Motor neuron (in vitro differentiated cells): ENCODE data around the gene WDSUB1. TPM values are rescaled to one million over a fixed set of nuclear protein-coding genes. Genes with fewer than 3 reads are reported as not detected.

ENCODE experiments used
- ATAC-seq, 8 experiments: fragments of 200-7000 bp; cut with Tn5 transposase; replicated peaks in 6 of 8; 2 replicates each; pipeline ENCODE4 v1.8.0; 2021; ENCODE audit warnings: mild to moderate bottlenecking in 8 of 8, moderate library complexity in 8 of 8
- H3K27ac ChIP-seq, 2 donors: fragments of 250-450 bp; sonication (Bioruptor Pico); 2 replicates each; pipeline ENCODE4 v1.9.0; 2021; ENCODE audit warnings: antibody characterized with exemption in 2 of 2, mild to moderate bottlenecking in 2 of 2, moderate library complexity in 1 of 2
- H3K4me1 ChIP-seq, 2 donors: fragments of 250-450 bp; sonication (Bioruptor Pico); replicated peaks in 1 of 2; 2 replicates each; pipeline ENCODE4 v1.6.1; 2021; ENCODE audit warnings: antibody characterized with exemption in 2 of 2, mild to moderate bottlenecking in 2 of 2, moderate library complexity in 1 of 2
- H3K4me3 ChIP-seq, 5 donors: fragments of 250-450 bp; sonication (Bioruptor Pico); 2 replicates each; pipeline ENCODE4 v1.9.0; 2021; ENCODE audit warnings: antibody characterized with exemption in 5 of 5, mild to moderate bottlenecking in 5 of 5, moderate library complexity in 4 of 5
- WGBS, 10 experiments: fragments of 450-650 bp; shearing (Covaris generic); methylation state at CpG; one replicate each; pipeline ENCODE4 v1.0.0; 2022; 5-methylcytosine and 5-hydroxymethylcytosine counted together
- in situ Hi-C, 9 experiments: fragments of 400-800 bp; cut with MboI; loops; one replicate each; pipeline ENCODE4 v1.15.0; 2021; ENCODE audit warnings: low sequenced_read_pairs in 9 of 9, low pct_unique_long_range_greater_than_20kb in 2 of 9; ENCODE audit not compliant: unreplicated experiment in 9 of 9
- total RNA-seq, 8 experiments: library from RNA; unstranded; fragments of 300-600 nt; gene quantifications; 2 replicates each; pipeline versions ENCODE4 v1.2.3 to v1.2.4, GENCODE V29; 2022

The WDSUB1 gene
- total RNA-seq, 8 experiments from 2014 or later, result 4.8 to 12.6 (median 8.6) TPM

DNA sequence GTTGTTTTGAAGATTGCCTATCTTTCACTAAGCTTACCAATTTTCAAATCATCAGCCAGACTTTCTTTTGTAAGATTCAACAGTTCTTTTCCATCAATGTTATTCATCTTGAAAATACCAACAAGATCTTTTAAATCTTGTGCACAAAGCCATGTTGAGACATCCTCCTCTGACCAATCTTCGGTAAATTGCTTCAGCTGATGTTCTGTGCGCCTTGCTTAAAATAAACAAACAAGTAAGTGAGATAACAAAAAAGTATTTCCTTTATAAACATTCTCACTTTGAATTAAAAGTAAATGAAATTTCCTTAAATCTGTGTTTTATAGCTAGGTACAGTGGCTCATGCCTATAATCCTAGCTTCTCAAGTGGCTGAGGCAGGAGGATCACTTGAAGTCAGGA is 30.3 kb downstream of the WDSUB1 start:
- no peak for ATAC-seq
- WGBS, 10 experiments, result 44 to 100% (median 75%) methylated on average over 1 to 2 of the region's 2 CpGs
- in situ Hi-C loops, result no loop called here

GRCh38 chr2:159252905-159253304 is 33.6 kb downstream of the WDSUB1 start:
- WGBS, 10 experiments, result 84 to 100% (median 96%) methylated on average over 2 to 4 of the region's 4 CpGs; no CpG with 5 or more reads in 2 of the 10 experiments
- H3K27ac ChIP-seq, result no peak overlapping the region
- H3K4me1 ChIP-seq, result no peaks in the 10 kb centered on the region
- in situ Hi-C loops, result no loop called here
- no peak for ATAC-seq
- no peak overlapping the region for H3K4me3 ChIP-seq

More for the DNA sequence above, 30.3 kb downstream of the WDSUB1 start:
- no peaks in the 10 kb centered on the region for H3K4me1 ChIP-seq
- H3K4me3 ChIP-seq, result no peak overlapping the region
- H3K27ac ChIP-seq, result no peak overlapping the region

DNA sequence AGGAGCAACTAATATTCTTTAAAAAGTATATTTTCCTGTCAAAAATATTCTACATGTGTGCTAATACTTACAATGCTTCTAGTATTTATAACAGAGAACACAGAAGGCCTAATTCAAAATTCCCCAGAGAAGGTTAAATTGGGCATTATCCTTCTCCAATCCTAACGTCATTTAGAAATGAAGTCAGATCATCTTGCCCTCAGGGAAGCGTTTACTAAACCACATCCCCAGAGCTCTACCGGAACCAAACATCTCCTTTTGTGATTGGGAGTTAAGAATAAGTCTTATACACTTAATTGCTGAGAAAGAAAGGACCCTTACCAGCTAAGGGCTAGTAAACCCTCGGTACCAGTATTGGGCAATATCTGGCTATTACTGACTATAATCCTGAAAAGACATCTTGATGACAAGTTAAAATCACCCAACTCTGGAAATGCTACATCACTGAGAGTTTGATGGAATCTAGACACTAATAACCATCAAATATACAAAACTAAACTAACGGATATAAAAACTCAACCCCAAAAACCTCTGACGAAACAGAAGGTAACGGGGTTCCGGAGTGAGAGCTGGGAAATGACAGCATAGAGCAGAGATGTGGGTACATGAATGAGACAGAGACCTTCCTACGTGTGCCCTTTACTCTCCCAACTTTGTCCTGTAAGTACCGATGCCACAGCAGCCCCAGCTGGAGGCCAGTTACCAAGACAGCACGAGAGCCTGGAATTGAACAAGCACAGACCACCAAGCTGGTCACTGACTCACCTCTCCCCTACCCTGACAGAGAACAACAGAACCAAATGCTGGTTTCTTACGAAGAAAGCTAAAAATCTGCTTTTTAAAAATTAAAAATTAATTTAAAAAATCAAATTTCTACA is 35.0 kb downstream of the WDSUB1 start:
- peak in 1 of 8 experiments; percentile 35 for ATAC-seq
- WGBS, 10 experiments, result 75 to 100% (median 90%) methylated on average over 1 to 10 of the region's 12 CpGs
- no peaks in the 10 kb centered on the region for H3K4me1 ChIP-seq
- in situ Hi-C loops, result no loop called here
- H3K27ac ChIP-seq, result no peak overlapping the region
- H3K4me3 ChIP-seq, result no peak overlapping the region

- Histone ChIP-seq H3K4me1 (no peaks in the 10 kb centered on the region), H3K4me3 (no peak overlapping the region), H3K27ac (no peak overlapping the region)
- ATAC-seq, result peak in 5 of 8 experiments; percentile 28 to 74 (median 45)
- in situ Hi-C loops, result no loop called here
- 28 to 94% (median 77%) methylated on average over 2 to 6 of the region's 7 CpGs for WGBS, 10 experiments
These were observed 36.4 kb downstream of the WDSUB1 start for GRCh38 chr2:159249990-159250715.

GRCh38 chr2:159246325-159246988 is 40.0 kb downstream of the WDSUB1 start:
- no peak overlapping the region for H3K27ac ChIP-seq
- WGBS, 10 experiments, result 77 to 100% (median 99%) methylated on average over 3 to 5 of the region's 7 CpGs
- no peak overlapping the region for H3K4me3 ChIP-seq
- ATAC-seq, result no peak
- no peaks in the 10 kb centered on the region for H3K4me1 ChIP-seq
- in situ Hi-C loops, result no loop called here

DNA sequence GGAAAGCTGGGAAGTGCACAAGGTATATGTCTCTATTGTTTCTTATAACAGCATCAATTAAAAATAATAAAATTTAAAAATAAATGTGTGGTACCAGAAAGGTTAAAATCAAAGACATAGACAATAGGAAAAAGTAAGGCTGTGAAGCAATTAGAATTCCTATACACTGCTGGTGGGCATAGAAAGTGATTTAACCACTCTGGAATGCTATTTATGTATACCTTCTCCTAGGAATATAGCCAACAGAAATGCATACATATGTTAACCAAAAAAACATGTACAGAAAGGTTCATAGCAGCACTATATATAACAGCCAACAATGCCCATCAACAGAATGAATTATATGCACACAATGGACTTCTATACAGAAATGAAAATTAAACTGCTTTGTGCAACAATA is 43.0 kb downstream of the WDSUB1 start:
- in situ Hi-C loops, result no loop called here
- no peak overlapping the region for H3K27ac ChIP-seq
- no peaks in the 10 kb centered on the region for H3K4me1 ChIP-seq
- H3K4me3 ChIP-seq, result no peak overlapping the region
- ATAC-seq, result peak in 1 of 8 experiments; percentile 89

GRCh38 chr2:159234868-159235267 is 51.6 kb downstream of the WDSUB1 start:
- no peak overlapping the region for H3K27ac ChIP-seq
- in situ Hi-C loops, result no loop called here
- H3K4me3 ChIP-seq, result no peak overlapping the region
- ATAC-seq, result no peak
- WGBS, 10 experiments, result 81 to 100% (median 90%) methylated on average over 2 to 6 of the region's 6 CpGs; no CpG with 5 or more reads in 1 of the 10 experiments
- no peaks in the 10 kb centered on the region for H3K4me1 ChIP-seq

DNA sequence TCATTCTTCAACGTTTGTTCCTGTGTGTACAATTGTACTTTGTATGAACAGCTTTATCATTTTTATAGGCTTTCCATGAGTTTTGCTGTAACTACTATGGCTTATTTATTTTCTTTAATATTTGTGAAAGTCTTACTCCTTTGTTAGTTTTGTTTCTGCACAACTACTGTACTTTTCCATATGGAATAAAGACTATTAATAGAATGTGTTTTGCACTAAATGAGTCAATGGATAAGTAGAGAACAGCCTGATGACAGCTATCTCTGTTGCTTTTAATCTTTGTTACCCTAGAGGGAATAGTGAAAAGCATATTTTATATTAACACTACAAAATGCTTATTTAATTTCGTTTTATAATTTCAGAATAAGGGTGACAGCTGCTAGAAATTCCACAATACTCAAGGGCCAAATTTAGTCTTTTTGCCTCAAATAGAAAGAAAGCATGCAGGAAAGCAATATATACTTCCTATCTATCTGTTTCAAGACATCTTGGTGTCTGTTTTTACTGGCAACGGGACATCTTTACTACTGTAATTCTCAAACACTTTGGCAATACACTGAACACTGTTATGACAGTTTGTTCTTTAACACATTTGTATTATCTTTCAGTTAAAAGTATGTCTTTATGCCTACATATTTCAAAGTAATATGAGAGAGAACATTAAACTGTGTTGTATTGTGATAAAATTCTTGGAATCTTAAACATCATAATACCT is 53.9 kb downstream of the WDSUB1 start:
- H3K4me3 ChIP-seq, result no peak overlapping the region
- in situ Hi-C loops, result no loop called here
- WGBS, 10 experiments, result 32 to 87% (median 59%) methylated on average over 1 to 3 of the region's 3 CpGs
- no peak overlapping the region for H3K27ac ChIP-seq
- ATAC-seq, result peak in 2 of 8 experiments; percentile 13 to 35
- no peaks in the 10 kb centered on the region for H3K4me1 ChIP-seq

DNA sequence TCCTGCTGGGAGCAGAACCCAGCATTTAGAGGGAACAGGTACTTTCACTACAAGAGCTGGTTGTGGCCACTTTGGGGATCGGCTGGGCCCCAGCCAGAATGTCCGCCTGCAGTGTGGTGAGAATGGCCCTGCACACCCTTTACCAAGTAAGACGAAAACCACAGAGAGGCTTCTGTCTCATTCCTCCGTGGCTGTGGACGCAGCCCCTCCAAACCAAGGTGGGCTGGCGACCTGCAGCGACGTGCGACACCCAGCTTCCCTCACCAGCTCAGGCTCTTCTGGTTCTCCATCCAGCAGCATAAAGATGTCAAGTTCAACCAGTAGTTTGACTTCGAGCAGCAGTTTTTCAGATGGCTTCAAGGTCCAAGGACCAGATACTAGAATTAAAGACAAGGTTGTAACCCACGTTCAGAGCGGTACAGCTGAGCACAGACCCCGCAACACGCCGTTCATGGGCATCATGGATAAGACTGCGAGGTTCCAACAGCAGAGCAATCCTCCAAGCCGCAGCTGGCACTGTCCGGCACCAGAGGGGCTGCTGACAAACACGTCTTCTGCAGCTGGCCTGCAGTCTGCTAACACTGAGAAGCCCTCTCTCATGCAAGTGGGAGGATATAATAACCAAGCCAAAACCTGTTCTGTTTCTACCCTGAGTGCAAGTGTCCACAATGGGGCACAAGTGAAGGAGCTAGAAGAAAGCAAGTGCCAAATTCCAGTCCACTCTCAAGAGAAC is 56.2 kb downstream of the WDSUB1 start:
- Histone ChIP-seq H3K27ac (no peak overlapping the region), H3K4me3 (no peak overlapping the region), H3K4me1 (no peaks in the 10 kb centered on the region)
- WGBS, 10 experiments, result 85 to 100% (median 100%) methylated on average over 1 to 9 of the region's 19 CpGs; no CpG with 5 or more reads in 3 of the 10 experiments
- in situ Hi-C loops, result no loop called here
- ATAC-seq, result no peak

DNA sequence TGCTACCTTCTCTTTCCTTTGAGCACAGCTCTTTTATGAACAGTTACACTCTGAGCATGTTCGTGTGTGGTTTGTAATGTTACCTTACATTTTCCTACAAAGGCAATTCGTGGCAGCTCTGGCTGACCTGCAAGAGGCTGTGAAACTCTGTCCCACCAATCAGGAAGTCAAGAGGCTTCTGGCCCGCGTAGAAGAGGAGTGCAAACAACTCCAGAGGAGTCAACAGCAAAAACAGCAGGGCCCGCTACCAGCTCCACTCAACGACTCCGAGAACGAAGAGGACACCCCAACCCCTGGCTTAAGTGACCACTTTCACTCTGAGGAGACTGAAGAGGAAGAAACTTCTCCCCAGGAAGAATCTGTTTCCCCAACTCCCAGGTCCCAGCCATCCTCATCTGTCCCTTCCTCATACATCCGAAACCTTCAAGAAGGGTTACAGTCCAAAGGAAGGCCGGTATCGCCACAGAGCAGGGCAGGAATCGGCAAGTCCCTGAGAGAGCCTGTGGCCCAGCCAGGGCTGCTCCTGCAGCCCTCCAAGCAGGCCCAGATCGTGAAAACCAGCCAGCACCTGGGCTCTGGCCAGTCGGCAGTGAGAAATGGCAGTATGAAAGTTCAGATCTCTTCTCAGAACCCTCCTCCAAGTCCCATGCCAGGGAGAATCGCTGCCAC is 56.9 kb downstream of the WDSUB1 start:
- 80 to 100% (median 92%) methylated on average over 1 to 13 of the region's 15 CpGs; no CpG with 5 or more reads in 2 of the 10 experiments for WGBS, 10 experiments
- Histone ChIP-seq H3K4me1 (no peaks in the 10 kb centered on the region), H3K4me3 (no peak overlapping the region), H3K27ac (no peak overlapping the region)
- ATAC-seq, result no peak
- in situ Hi-C loops, result no loop called here

GRCh38 chr2:159228081-159228581 is 58.4 kb downstream of the WDSUB1 start:
- in situ Hi-C loops, result no loop called here
- Histone ChIP-seq H3K4me1 (no peaks in the 10 kb centered on the region), H3K27ac (no peak overlapping the region), H3K4me3 (no peak overlapping the region)
- 0 to 97% (median 82%) methylated on average over 2 to 11 of the region's 14 CpGs for WGBS, 10 experiments
- ATAC-seq, result peak in 3 of 8 experiments; percentile 41 to 85 (median 79)
